ENCODE results near the gene ARPC4. TPM values are rescaled to one million over a fixed set of nuclear protein-coding genes. Genes with fewer than 3 reads are reported as not detected.

ARPC4 gene
- total RNA-seq, 1 donor from 2014 or later, result 164 TPM

- no peak for TF ChIP-seq CTCF (IDR thresholded peaks at IDR 0.05; ENCODE audit: partially characterized antibody, unreplicated experiment)
- H3K9me3 Mint-ChIP-seq (ENCODE audit: unreplicated experiment), result peaks cover 11% of the 10 kb centered on the region
- no peak for DNase-seq
- H3K27ac Mint-ChIP-seq (ENCODE audit: unreplicated experiment), result peak overlapping the region; percentile 77
- H3K4me3 Mint-ChIP-seq (ENCODE audit: unreplicated experiment), result no peak overlapping the region
- peaks cover 16% of the 10 kb centered on the region for H3K36me3 Mint-ChIP-seq (ENCODE audit: unreplicated experiment)
- peaks cover 32% of the 10 kb centered on the region for H3K4me1 Mint-ChIP-seq (ENCODE audit: low read depth, unreplicated experiment)
- peaks cover 14% of the 10 kb centered on the region for H3K27me3 Mint-ChIP-seq (ENCODE audit: unreplicated experiment)
Observed at GRCh38 chr3:9806688-9807589, 14.1 kb downstream of the ARPC4 start.

GRCh38 chr3:9807981-9808344 lies 15.1 kb downstream of the ARPC4 start:
- Mint-ChIP-seq H3K4me3 (ENCODE audit: unreplicated experiment) (no peak overlapping the region), H3K27ac (ENCODE audit: unreplicated experiment) (peak overlapping the region; percentile 31)

GRCh38 chr3:9808345-9809037 lies 15.6 kb downstream of the ARPC4 start:
- Mint-ChIP-seq H3K9me3 (ENCODE audit: unreplicated experiment) (peaks cover 8% of the 10 kb centered on the region), H3K27ac (ENCODE audit: unreplicated experiment) (peak overlapping the region; percentile 57)

More at GRCh38 chr3:9807981-9808344, 15.1 kb downstream of the ARPC4 start:
- Mint-ChIP-seq H3K27me3 (ENCODE audit: unreplicated experiment) (peaks cover 14% of the 10 kb centered on the region), H3K9me3 (ENCODE audit: unreplicated experiment) (peaks cover 11% of the 10 kb centered on the region), H3K36me3 (ENCODE audit: unreplicated experiment) (peaks cover 16% of the 10 kb centered on the region), H3K4me1 (ENCODE audit: low read depth, unreplicated experiment) (peaks cover 32% of the 10 kb centered on the region)
- DNase-seq, result no peak
- TF ChIP-seq CTCF (IDR thresholded peaks at IDR 0.05; ENCODE audit: partially characterized antibody, unreplicated experiment), result no peak

GRCh38 chr3:9809239-9809614 lies 16.3 kb downstream of the ARPC4 start:
- H3K4me3 Mint-ChIP-seq (ENCODE audit: unreplicated experiment), result peak overlapping the region; percentile 82
- peaks cover 11% of the 10 kb centered on the region for H3K27me3 Mint-ChIP-seq (ENCODE audit: unreplicated experiment)
- H3K36me3 Mint-ChIP-seq (ENCODE audit: unreplicated experiment), result peaks cover 10% of the 10 kb centered on the region
- TF ChIP-seq CTCF (IDR thresholded peaks at IDR 0.05; ENCODE audit: partially characterized antibody, unreplicated experiment), result no peak
- peak overlapping the region; percentile 57 for H3K27ac Mint-ChIP-seq (ENCODE audit: unreplicated experiment)
- peaks cover 32% of the 10 kb centered on the region for H3K4me1 Mint-ChIP-seq (ENCODE audit: low read depth, unreplicated experiment)
- H3K9me3 Mint-ChIP-seq (ENCODE audit: unreplicated experiment), result peaks cover 8% of the 10 kb centered on the region
- DNase-seq, result no peak

More at GRCh38 chr3:9808345-9809037, 15.6 kb downstream of the ARPC4 start:
- Mint-ChIP-seq H3K36me3 (ENCODE audit: unreplicated experiment) (peaks cover 11% of the 10 kb centered on the region), H3K27me3 (ENCODE audit: unreplicated experiment) (peaks cover 11% of the 10 kb centered on the region), H3K4me3 (ENCODE audit: unreplicated experiment) (no peak overlapping the region), H3K4me1 (ENCODE audit: low read depth, unreplicated experiment) (peaks cover 32% of the 10 kb centered on the region)
- peak; percentile 65 for DNase-seq
- peak; percentile 28 for TF ChIP-seq CTCF (IDR thresholded peaks at IDR 0.05; ENCODE audit: partially characterized antibody, unreplicated experiment)

Measured in glutamatergic neuron (in vitro differentiated cells).